Measurements from ENCODE around the gene HOXA5.

HOXA5 gene

DNA sequence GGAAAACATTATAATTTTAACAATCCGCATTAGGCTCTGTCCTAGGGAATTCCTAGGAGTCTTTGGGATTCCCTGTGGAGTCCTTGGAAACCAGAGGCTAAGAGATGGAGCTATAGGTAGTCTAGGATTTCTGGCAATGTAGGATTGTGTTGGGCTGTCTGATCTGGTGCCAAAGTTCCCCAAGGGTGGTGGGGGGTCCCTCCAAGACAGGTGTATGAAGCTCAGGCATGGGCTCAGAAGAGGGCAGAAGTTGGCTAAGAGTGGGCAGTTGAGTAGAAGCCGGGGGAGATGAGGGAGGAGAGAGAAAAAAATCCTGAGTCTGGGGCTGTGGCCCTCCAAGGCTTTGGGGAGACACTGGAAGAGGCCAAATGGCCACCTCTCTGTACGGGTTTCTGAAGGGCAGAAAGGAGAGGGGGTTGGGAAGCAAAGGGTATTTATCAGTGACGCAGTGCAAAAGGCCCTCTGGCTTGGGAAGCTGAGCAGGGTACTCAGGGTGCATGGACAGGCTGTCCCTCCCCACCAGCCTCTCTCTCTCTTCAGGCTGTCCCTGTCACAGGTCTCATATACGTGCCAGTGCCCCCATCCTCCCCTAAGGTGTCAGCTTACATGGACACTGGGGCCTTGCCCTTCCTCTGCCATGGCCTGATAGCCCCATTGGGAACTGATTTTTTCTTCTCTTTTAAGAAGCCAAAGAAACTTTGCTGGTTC, 3.2 kb upstream of the HOXA5 start:
- Mint-ChIP-seq H3K4me3 (peak overlapping the region; percentile 95 to 98 (median 96)), H3K9me3 (no peaks in the 10 kb centered on the region), H3K27ac (peak overlapping the region; percentile 97 to 100 (median 99)), H3K4me1 (peaks cover 61% of the 10 kb centered on the region), H3K36me3 (ENCODE audit: low read depth) (peaks cover 82% of the 10 kb centered on the region), H3K27me3 (ENCODE audit: low read depth) (peaks cover 8% of the 10 kb centered on the region)
- TF ChIP-seq CTCF (IDR thresholded peaks at IDR 0.05; ENCODE audit: unreplicated experiment in 3 of 3) = no peak

DNA sequence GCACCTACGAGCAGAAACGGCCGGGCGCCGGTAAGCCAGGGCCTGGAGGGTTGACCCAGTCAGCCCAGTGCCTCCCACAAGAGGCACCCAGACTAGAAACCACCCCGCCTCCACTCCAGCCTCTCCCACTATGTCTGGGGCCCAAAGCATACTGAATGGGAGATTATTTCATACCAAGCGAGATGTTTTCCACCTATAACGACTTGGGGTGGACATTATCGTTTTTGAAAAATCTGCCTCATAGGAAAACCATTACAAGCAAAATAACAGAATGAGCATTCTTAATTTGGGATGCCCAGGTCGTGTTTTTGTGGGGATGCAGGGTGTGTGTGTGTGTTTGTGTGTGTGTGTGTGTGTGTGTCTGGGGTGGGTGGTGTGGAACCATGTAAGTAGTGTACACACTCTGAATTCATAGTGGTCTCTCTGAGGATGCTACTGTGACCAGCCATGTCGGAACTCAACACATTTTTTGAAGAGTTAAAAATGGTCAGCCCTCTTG, 2.5 kb upstream of the HOXA5 start:
- Mint-ChIP-seq H3K27me3 (ENCODE audit: low read depth) (peaks cover 10% of the 10 kb centered on the region), H3K4me1 (peaks cover 68% of the 10 kb centered on the region), H3K4me3 (peak overlapping the region; percentile 95 to 98 (median 96)), H3K36me3 (ENCODE audit: low read depth) (peaks cover 83% of the 10 kb centered on the region), H3K27ac (peak overlapping the region; percentile 97 to 100 (median 99)), H3K9me3 (no peaks in the 10 kb centered on the region)
- TF ChIP-seq CTCF (IDR thresholded peaks at IDR 0.05; ENCODE audit: unreplicated experiment in 3 of 3) = no peak

GRCh38 chr7:27145165-27145913, 1.9 kb upstream of the HOXA5 start:
- peak overlapping the region; percentile 97 to 100 (median 99) for H3K27ac Mint-ChIP-seq
- TF ChIP-seq CTCF (IDR thresholded peaks at IDR 0.05; ENCODE audit: unreplicated experiment in 3 of 3) = no peak
- H3K4me1 Mint-ChIP-seq = peaks cover 71% of the 10 kb centered on the region
- H3K36me3 Mint-ChIP-seq (ENCODE audit: low read depth) = peaks cover 83% of the 10 kb centered on the region
- H3K9me3 Mint-ChIP-seq = no peaks in the 10 kb centered on the region
- H3K27me3 Mint-ChIP-seq (ENCODE audit: low read depth) = peaks cover 10% of the 10 kb centered on the region
- peak overlapping the region; percentile 95 to 98 (median 96) for H3K4me3 Mint-ChIP-seq

DNA sequence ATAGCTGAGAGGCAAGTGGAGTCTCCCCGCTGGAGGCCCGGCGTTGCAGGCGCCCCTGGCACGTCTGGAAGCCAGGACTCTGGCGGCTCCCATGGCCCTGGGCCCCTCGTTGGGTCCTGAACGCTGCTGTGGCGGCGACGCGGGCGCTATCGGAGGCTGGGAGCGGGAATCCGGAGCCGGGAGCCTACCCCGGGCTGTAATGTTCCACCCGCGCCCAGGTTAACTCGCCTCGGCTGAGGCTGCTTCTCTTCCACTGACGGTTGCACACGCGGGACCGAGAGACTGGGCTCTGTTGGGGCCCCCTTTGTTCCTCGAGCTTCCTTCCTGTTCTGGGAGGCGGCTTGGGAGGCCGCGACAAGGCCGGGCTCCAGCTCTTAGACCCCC, 1.3 kb upstream of the HOXA5 start:
- Mint-ChIP-seq H3K4me3 (peak overlapping the region; percentile 95 to 98 (median 96)), H3K27me3 (ENCODE audit: low read depth) (peaks cover 10% of the 10 kb centered on the region), H3K9me3 (no peaks in the 10 kb centered on the region), H3K27ac (peak overlapping the region; percentile 97 to 100 (median 99)), H3K4me1 (peaks cover 74% of the 10 kb centered on the region), H3K36me3 (ENCODE audit: low read depth) (peaks cover 86% of the 10 kb centered on the region)
- TF ChIP-seq CTCF (IDR thresholded peaks at IDR 0.05; ENCODE audit: unreplicated experiment in 3 of 3) = no peak

- H3K9me3 Mint-ChIP-seq = no peaks in the 10 kb centered on the region
These were observed 684 bp upstream of the HOXA5 start for GRCh38 chr7:27143950-27144780.

More at GRCh38 chr7:27143950-27144780, 684 bp upstream of the HOXA5 start:
- Mint-ChIP-seq H3K27ac (peak overlapping the region; percentile 97 to 100 (median 99)), H3K4me3 (peak overlapping the region; percentile 95 to 98 (median 96)), H3K4me1 (peaks cover 76% of the 10 kb centered on the region), H3K27me3 (ENCODE audit: low read depth) (peaks cover 10% of the 10 kb centered on the region), H3K36me3 (ENCODE audit: low read depth) (peaks cover 83% of the 10 kb centered on the region)
- no peak for TF ChIP-seq CTCF (IDR thresholded peaks at IDR 0.05; ENCODE audit: unreplicated experiment in 3 of 3)

Measured in nephron (organoid).